Stomach (tissue), 9 donors: ENCODE measurements around the gene RASAL3. TPM values are rescaled to one million over a fixed set of nuclear protein-coding genes. Genes with fewer than 3 reads are reported as not detected.

Source experiments
- DNase-seq, 2 donors: peaks; one replicate each; pipeline versions ENCODE4 v3.0.0 to v3.0.0-alpha.2; 2013 to 2019
- H3K27ac ChIP-seq, 5 donors: fragments of 200-600 bp in 4 of 5; sonication (generic) in 4 of 5; one replicate each; pipeline ENCODE4 v1.5.1; 2013 to 2019; ENCODE audit warnings: mild to moderate bottlenecking in 1 of 5, moderate library complexity in 1 of 5
- H3K27me3 ChIP-seq, 3 donors: fragments of 200-600 bp; sonication (generic); one replicate each; pipeline ENCODE4 v1.5.1; 2017 to 2019; ENCODE audit warnings: mixed run types in 1 of 3
- H3K36me3 ChIP-seq, 4 donors: fragments of 200-600 bp; sonication (generic); 1 replicate in 3 of 4; 2 replicates in 1 of 4; pipeline ENCODE4 v1.5.1; 2016 to 2019
- H3K4me1 ChIP-seq, 4 donors: fragments of 200-600 bp; sonication (generic); one replicate each; pipeline ENCODE4 v1.5.1; 2016 to 2019
- H3K4me3 ChIP-seq, 4 donors: fragments of 200-600 bp; sonication (generic) in 3 of 4; one replicate each; pipeline ENCODE4 v1.5.1; 2016 to 2019; ENCODE audit warnings: mild to moderate bottlenecking in 1 of 4
- H3K9me3 ChIP-seq, 4 donors: fragments of 200-600 bp; sonication (generic); one replicate each; pipeline ENCODE4 v1.5.1; 2016 to 2019
- CTCF ChIP-seq, 7 experiments: fragments of 450-650 bp in 4 of 7; fragments of 200-600 bp in 3 of 7; sonication (generic) in 3 of 7; IDR thresholded peaks; one replicate each; pipeline ENCODE4 v1.5.1; 2016 to 2019; ENCODE audit warnings: antibody characterized with exemption in 7 of 7, control low read depth in 2 of 7, mild to moderate bottlenecking in 1 of 7
- EP300 ChIP-seq: sonication (generic); formaldehyde crosslinking; IDR thresholded peaks from one replicate; pipeline ENCODE4 v1.6.1; 2017; ENCODE audit warnings: antibody characterized with exemption
- POLR2A ChIP-seq, 4 donors: fragments of 450-650 bp; IDR thresholded peaks; one replicate each; pipeline ENCODE4 v1.6.1; 2016; ENCODE audit warnings: antibody characterized with exemption in 4 of 4, control low read depth in 2 of 4, mild to moderate bottlenecking in 1 of 4, moderate library complexity in 1 of 4
- POLR2AphosphoS5 ChIP-seq, 3 donors: sonication (generic); formaldehyde crosslinking; IDR thresholded peaks; one replicate each; pipeline ENCODE4 v1.6.1; 2016; ENCODE audit warnings: antibody characterized with exemption in 3 of 3
- WGBS, 5 donors: extraction: QIAGEN DNeasy Blood & Tissue Kit in 3 of 5; methylation state at CpG; one replicate each; pipeline versions ENCODE4 v1.1.5 to v1.1.7; 2013 to 2018; 5-methylcytosine and 5-hydroxymethylcytosine counted together
- intact Hi-C: fragments of 100-400 bp; cut with DNase I; formaldehyde crosslinking; loops from one replicate; pipeline ENCODE4 v1.15.1; 2023; ENCODE audit warnings: low total_unique reads
- polyA plus RNA-seq, 3 donors: library from polyadenylated mRNA; stranded (reverse); fragments of 200-250 nt; gene quantifications; one replicate each; pipeline ENCODE4 v1.2.3, GENCODE V29; 2013
- total RNA-seq, 5 donors: library from RNA; depleted of rRNA; stranded (reverse); fragments of >200 nt; gene quantifications; one replicate each; pipeline versions ENCODE4 v1.1.0 to v1.2.3, GENCODE V29; 2014 to 2016
- donor health status: healthy with polysubstance abuse.
- donor health status: Bipolar disorder and iron deficiency.
- donor health status: healthy.

RASAL3 gene
- total and polyA plus RNA-seq, 8 donors = 1.1 to 21.2 (median 3.0) TPM

GRCh38 chr19:15498910-15499309 lies 34.6 kb upstream of the RASAL3 start:
- intact Hi-C loops = no loop called here
- peaks cover 0 to 30% (median 2%) of the 10 kb centered on the region in 3 donors for H3K27me3 ChIP-seq
- H3K36me3 ChIP-seq = no peaks in the 10 kb centered on the region
- H3K4me3 ChIP-seq = no peak overlapping the region
- no peak for TF ChIP-seq POLR2A (IDR thresholded peaks at IDR 0.05)
- TF ChIP-seq POLR2AphosphoS5 (IDR thresholded peaks at IDR 0.05) = no peak
- TF ChIP-seq CTCF (IDR thresholded peaks at IDR 0.05) = no peak
- TF ChIP-seq EP300 = no peak
- DNase-seq = no peak
- 58 to 66% (median 64%) methylated on average over 6 of the region's 6 CpGs for WGBS, 5 donors
- H3K9me3 ChIP-seq = no peaks in the 10 kb centered on the region
- no peak overlapping the region for H3K27ac ChIP-seq
- peaks cover 0 to 6% (median 0%) of the 10 kb centered on the region in 4 donors for H3K4me1 ChIP-seq

GRCh38 chr19:15498156-15498858 lies 34.0 kb upstream of the RASAL3 start:
- H3K4me1 ChIP-seq = peaks cover 0 to 6% (median 0%) of the 10 kb centered on the region in 4 donors
- H3K27me3 ChIP-seq = peaks cover 0 to 27% (median 0%) of the 10 kb centered on the region in 3 donors
- DNase-seq = no peak
- 49 to 60% (median 56%) methylated on average over 10 of the region's 10 CpGs for WGBS, 5 donors
- no peak for TF ChIP-seq POLR2A (IDR thresholded peaks at IDR 0.05)
- no peak for TF ChIP-seq EP300
- H3K27ac ChIP-seq = no peak overlapping the region
- H3K4me3 ChIP-seq = no peak overlapping the region
- peaks cover 0 to under 1% (median 0%) of the 10 kb centered on the region in 4 donors for H3K9me3 ChIP-seq
- intact Hi-C loops = no loop called here
- H3K36me3 ChIP-seq = no peaks in the 10 kb centered on the region

- no peak for TF ChIP-seq POLR2AphosphoS5 (IDR thresholded peaks at IDR 0.05)
- TF ChIP-seq EP300 = no peak
- no peak for TF ChIP-seq POLR2A (IDR thresholded peaks at IDR 0.05)
- TF ChIP-seq CTCF (IDR thresholded peaks at IDR 0.05) = no peak
- intact Hi-C loops = no loop called here
- peaks cover 0 to 10% (median 0%) of the 10 kb centered on the region in 3 donors for H3K27me3 ChIP-seq
- H3K9me3 ChIP-seq = peaks cover 0 to 5% (median 0%) of the 10 kb centered on the region in 4 donors
- 42 to 52% (median 44%) methylated on average over 1 of the region's 1 CpG for WGBS, 5 donors
- no peak overlapping the region for H3K4me3 ChIP-seq
- H3K27ac ChIP-seq = no peak overlapping the region
- DNase-seq = no peak
- no peaks in the 10 kb centered on the region for H3K36me3 ChIP-seq
- H3K4me1 ChIP-seq = peaks cover 0 to 6% (median 0%) of the 10 kb centered on the region in 4 donors
These were observed 30.8 kb upstream of the RASAL3 start for GRCh38 chr19:15495151-15495550.

- H3K36me3 ChIP-seq = no peaks in the 10 kb centered on the region
- no peaks in the 10 kb centered on the region for H3K4me1 ChIP-seq
- intact Hi-C loops = no loop called here
- H3K27me3 ChIP-seq = no peaks in the 10 kb centered on the region
- no peak overlapping the region for H3K4me3 ChIP-seq
- TF ChIP-seq CTCF (IDR thresholded peaks at IDR 0.05) = no peak
- no peak for TF ChIP-seq POLR2AphosphoS5 (IDR thresholded peaks at IDR 0.05)
- TF ChIP-seq POLR2A (IDR thresholded peaks at IDR 0.05) = no peak
- no peak for TF ChIP-seq EP300
- 62 to 71% (median 67%) methylated on average over 13 of the region's 13 CpGs for WGBS, 5 donors
- no peak overlapping the region for H3K27ac ChIP-seq
- H3K9me3 ChIP-seq = peaks cover 0 to 5% (median 0%) of the 10 kb centered on the region in 4 donors
- DNase-seq = no peak
These were observed 24.3 kb upstream of the RASAL3 start for GRCh38 chr19:15488489-15489226.
